GM10847 (cell line): ENCODE data around the gene ZSWIM3.

Experiments
- POLR2A ChIP-seq: IDR thresholded peaks from 2 replicates; pipeline ENCODE4 v1.6.1; 2011; ENCODE audit not compliant: insufficient read length; ENCODE audit errors: extremely low read depth

ZSWIM3 gene

DNA sequence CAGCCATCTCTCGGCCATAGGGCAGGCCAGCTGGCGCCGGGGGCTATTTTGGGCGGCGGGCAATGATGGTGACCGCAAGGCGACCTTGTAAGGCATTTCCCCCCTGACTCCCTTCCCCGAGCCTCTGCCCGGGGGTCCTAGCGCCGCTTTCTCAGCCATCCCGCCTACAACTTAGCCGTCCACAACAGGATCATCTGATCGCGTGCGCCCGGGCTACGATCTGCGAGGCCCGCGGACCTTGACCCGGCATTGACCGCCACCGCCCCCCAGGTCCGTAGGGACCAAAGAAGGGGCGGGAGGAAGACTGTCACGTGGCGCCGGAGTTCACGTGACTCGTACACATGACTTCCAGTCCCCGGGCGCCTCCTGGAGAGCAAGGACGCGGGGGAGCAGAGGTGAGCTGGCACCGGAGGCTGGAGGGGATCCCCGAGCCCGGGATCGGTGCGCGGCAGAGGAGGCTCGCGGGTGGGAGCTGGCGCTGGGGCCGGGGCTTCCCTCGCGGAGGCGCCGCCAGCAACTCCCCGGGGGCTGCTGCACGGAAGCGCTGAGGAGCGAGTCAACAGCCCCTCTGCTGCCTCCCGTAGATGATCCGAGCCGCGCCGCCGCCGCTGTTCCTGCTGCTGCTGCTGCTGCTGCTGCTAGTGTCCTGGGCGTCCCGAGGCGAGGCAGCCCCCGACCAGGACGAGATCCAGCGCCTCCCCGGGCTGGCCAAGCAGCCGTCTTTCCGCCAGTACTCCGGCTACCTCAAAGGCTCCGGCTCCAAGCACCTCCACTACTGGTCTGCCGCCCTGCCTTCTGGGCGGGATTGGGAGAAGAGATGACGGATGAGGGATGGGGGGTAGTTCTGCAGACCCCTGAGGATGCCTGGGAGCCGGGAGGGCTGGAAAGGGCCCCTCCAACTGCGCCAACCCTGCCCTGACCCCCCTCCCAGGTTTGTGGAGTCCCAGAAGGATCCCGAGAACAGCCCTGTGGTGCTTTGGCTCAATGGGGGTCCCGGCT lies 33.9 kb downstream of the ZSWIM3 start, which contains the start of the genes CTSA and NEURL2:
Gene CTSA (plus strand): TSS at position 351 of the 999 bp plus-strand sequence. CDS start 234 bp downstream, at position 585.
Gene NEURL2 (minus strand): TSS at position 224 of the 999 bp plus-strand sequence. CDS start 217 bp downstream, at position 7.
- peak; percentile 79 for TF ChIP-seq POLR2A

DNA sequence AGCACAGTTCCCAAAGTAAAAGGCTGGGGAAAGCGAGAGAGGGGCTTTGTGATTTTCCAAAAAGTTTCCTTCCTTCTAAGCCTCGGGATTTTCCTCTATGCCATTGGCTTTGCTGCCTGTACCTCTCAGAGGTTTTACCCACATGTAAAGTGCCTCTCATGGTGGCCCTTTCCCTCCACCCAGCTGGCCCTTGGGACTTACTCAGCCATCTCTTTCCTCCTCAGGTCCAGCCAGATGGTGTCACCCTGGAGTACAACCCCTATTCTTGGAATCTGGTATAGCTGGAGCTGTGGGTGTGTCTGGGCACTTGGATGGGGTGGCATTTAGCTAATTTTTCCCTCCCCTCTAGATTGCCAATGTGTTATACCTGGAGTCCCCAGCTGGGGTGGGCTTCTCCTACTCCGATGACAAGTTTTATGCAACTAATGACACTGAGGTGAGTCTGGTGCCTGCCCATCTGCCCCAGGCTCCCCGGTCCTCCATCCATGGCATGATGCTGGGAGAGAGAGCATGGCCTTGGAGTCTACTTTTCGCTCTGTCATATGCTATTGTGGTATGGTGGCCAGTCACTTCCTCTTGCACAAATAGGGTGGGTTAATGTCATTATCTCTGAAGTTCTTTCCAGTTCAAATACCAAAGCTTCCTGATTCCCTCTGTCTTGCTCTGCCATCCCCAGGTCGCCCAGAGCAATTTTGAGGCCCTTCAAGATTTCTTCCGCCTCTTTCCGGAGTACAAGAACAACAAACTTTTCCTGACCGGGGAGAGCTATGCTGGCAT lies 34.8 kb downstream of the ZSWIM3 start:
- TF ChIP-seq POLR2A = no peak

- TF ChIP-seq POLR2A = no peak
Observed at GRCh38 chr20:45892828-45893500, 35.5 kb downstream of the ZSWIM3 start.

DNA sequence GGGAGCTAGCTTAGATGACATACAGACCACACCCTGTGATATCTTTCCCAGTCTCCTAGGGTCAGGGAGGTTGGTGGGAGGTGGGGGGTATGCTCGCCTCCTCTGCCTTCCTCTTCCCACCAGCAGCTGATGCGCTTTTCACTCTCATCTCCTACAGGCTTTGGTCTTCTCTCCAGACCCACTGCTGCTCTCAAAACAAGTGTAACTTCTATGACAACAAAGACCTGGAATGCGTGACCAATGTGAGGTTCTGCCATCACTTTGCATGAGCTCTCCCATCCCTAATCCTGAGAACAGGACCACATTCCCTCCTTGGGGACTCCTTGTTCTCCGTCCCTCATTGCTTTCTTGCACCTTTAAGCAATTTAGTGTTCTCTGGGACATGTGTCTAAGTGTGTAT lies 36.4 kb downstream of the ZSWIM3 start:
- TF ChIP-seq POLR2A = no peak

DNA sequence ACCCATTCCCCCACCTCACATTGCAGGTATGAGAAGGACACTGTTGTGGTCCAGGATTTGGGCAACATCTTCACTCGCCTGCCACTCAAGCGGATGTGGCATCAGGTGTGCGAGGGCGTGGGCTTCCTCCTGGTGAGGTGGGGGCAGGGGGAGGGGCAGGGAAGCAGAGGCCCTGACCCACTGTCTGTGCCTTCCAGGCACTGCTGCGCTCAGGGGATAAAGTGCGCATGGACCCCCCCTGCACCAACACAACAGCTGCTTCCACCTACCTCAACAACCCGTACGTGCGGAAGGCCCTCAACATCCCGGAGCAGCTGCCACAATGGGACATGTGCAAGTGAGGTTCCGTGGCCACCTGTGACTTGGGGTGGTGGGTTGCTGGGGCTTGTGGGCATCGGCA lies 37.4 kb downstream of the ZSWIM3 start:
- no peak for TF ChIP-seq POLR2A

DNA sequence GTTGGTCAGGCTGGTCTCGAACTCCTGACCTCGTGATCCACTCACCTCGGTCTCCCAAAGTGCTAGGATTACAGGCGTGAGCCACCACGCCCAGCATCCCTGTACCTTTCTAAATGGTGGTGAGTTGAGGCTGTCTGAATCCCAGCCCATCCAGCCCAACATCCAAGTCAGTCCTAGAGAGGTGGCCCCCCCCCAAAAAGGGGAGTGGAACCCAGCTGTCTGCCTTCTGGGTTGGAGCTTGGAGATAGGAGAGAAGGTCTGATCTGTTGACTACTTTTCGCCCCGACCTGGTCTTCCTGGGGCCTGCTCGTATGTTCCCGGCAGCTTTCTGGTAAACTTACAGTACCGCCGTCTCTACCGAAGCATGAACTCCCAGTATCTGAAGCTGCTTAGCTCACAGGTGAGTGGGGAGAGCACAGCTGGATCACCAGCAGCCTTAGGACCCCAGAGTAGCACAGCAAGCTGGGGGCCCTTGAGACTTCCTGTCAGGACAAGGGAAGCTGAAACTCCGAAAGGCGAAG lies 39.3 kb downstream of the ZSWIM3 start:
- TF ChIP-seq POLR2A = no peak

DNA sequence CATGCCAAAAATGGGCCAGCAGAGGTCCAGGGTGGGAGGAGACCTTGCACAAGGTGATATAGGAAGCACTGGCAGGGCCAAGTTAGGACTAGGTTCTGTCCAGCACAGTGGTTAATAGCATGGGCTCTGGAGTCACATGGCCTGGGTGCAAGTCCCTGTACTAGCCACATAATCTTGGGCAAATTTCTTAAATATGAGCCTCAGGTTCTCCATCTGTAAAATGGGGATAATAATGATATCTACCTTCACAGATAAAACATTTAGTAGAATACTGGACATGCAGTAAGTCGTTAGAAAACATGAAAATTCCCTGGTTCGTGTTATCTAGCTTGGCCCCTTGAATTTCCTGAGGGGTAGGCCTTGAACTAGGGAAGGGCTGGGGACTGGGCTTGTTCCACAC lies 39.9 kb downstream of the ZSWIM3 start:
- TF ChIP-seq POLR2A = no peak

- TF ChIP-seq POLR2A = no peak
Observed at GRCh38 chr20:45897692-45898091, 40.3 kb downstream of the ZSWIM3 start.

DNA sequence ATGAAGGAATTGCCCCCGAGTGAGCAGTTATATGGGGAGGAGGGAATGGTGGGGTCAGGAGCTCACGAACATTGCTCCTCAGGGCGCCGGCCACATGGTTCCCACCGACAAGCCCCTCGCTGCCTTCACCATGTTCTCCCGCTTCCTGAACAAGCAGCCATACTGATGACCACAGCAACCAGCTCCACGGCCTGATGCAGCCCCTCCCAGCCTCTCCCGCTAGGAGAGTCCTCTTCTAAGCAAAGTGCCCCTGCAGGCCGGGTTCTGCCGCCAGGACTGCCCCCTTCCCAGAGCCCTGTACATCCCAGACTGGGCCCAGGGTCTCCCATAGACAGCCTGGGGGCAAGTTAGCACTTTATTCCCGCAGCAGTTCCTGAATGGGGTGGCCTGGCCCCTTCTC lies 40.9 kb downstream of the ZSWIM3 start:
- no peak for TF ChIP-seq POLR2A

GRCh38 chr20:45899046-45899835 lies 41.8 kb downstream of the ZSWIM3 start:
- no peak for TF ChIP-seq POLR2A

DNA sequence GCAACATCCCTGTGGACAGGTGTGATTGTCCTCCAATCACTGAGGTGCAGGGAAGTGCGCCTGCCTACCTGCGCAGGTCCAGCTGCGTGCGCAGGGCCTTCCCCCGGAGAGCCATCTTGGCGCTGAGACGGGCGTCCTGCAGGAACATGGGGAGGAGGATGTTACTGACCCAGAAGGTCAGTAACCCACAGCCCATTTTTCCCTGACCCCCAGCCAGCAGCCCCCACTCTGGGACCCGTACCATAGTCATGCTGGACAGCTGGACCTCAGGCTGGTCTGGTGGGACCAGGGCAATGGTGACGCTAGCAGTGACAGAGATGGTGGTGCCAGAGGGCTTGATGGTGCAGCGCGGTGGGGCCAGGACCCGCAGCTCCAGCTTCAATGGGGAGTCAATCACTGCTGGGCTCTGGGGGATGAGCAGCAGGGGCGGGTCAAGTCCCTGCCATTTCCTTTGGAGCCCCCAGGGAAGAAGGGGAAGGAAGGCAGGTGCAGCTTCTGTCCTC lies 44.8 kb downstream of the ZSWIM3 start:
- TF ChIP-seq POLR2A = no peak

DNA sequence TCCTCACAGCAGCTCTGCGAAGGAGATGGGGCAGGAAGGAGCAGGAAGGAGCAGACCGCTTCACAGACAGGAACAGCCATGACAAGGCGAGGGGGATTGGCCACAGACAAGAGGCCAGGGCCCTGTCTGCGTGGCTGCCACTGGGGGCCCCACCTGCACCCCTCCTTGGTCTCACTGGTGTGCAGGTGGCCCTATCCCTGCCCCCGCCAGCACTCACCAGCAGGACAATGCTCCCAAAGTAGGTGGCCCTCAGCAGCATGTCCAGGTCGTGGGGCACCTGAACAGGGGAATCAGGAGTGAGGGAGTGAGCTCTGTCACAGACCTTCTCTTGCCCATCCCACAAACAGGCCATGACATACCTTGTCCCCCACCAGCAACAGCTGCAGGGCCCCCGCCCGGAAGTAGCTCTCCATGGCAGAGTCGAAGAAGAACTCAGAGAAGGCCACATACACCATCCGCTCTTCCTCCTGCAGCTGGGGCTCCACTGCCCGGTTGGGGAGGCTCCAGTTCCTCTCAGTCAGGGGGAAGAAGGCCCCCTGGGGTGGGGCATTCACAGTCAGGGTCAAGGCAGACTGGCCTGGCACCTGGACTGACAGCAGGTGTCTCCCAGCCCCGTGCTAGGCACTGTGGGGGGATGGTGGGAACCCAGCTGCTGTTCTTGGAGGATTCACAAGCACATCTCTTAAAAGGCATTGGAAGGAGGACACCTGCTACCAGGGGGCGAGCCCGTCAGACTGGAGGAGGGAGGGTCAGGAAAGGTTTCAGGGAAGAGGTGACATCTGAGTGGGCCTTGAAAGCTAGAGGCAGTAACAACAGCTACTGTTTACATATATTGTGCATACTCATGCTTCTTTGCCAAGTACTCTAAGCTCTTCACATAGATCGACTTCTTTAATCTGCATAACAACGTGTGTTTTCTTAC lies 47.4 kb downstream of the ZSWIM3 start:
- no peak for TF ChIP-seq POLR2A

- no peak for TF ChIP-seq POLR2A
Observed at GRCh38 chr20:45905505-45906079, 48.2 kb downstream of the ZSWIM3 start.
